HepG2 (cell line): ENCODE results near the gene RHBG. TPM values are rescaled to one million over a fixed set of nuclear protein-coding genes. Genes with fewer than 3 reads are reported as not detected.

ENCODE experiments used
- ATAC-seq: fragments of 200-7000 bp; cut with Tn5 transposase; 3 replicates; pipeline ENCODE4 v1.9.1; 2020; ENCODE audit warnings: mild to moderate bottlenecking, moderate library complexity
- BruUV-seq: library from RNA; stranded (reverse); fragments of 400-500 nt; replicated peaks from 2 replicates; lab custom pipeline; 2021; lab: Mats Ljungman, UMichigan
- CTCF ChIA-PET: fragments of 300-600 bp; formaldehyde crosslinking; extraction: SDS; loops from one replicate; lab custom pipeline; 2021; ENCODE audit warnings: low total read pairs, inconsistent platforms, low intra/inter-chr PET ratio; lab: Yijun Ruan, JAX
- POLR2A ChIA-PET: fragments of 350-600 bp; sonication (Branson Sonifier 250); formaldehyde crosslinking; loops from one replicate; lab custom pipeline; 2020; ENCODE audit warnings: antibody characterized with exemption, inconsistent platforms; lab: Yijun Ruan, JAX
- DNase-seq: peaks from one replicate; pipeline ENCODE4 v3.0.0-alpha.2; 2015; ENCODE audit warnings: low spot score
- FAIRE-seq: peaks from 3 replicates; lab custom pipeline; 2011; peaks lifted over from hg19 to GRCh38; lab: Jason Lieb, UNC
- H2AFZ ChIP-seq: one replicate; pipeline ENCODE4 v1.6.1; 2011; ENCODE audit warnings: low read length, inconsistent platforms
- H3K27ac ChIP-seq: fragments of 300-600 bp; 3 replicates; pipeline ENCODE4 v1.8.0; 2011; ENCODE audit warnings: mixed run types, mild to moderate bottlenecking, mixed read lengths, low read length, inconsistent platforms; ENCODE audit not compliant: insufficient read depth; ENCODE audit errors: extremely low read length
- H3K27me3 ChIP-seq, 2 experiments: fragments of 200-600 bp in 1 of 2; 2 replicates in 1 of 2; 3 replicates in 1 of 2; pipeline versions ENCODE4 v1.6.0 to v1.8.0; 2011; ENCODE audit warnings: low read length in 2 of 2, mild to moderate bottlenecking in 2 of 2, moderate library complexity in 2 of 2, inconsistent platforms in 1 of 2; ENCODE audit not compliant: insufficient read depth in 2 of 2, control insufficient read depth in 1 of 2
- H3K36me3 ChIP-seq, 2 experiments: fragments of 200-600 bp in 1 of 2; replicated peaks in 1 of 2; 2 replicates in 1 of 2; 3 replicates in 1 of 2; pipeline versions ENCODE4 v1.5.1 to v1.8.0; 2011; ENCODE audit warnings: low read length in 2 of 2, inconsistent platforms in 1 of 2; ENCODE audit not compliant: insufficient read depth in 2 of 2, control insufficient read depth in 1 of 2
- H3K4me1 ChIP-seq: 2 replicates; pipeline ENCODE4 v1.5.1; 2012; ENCODE audit warnings: low read length, inconsistent platforms; ENCODE audit not compliant: insufficient read depth
- H3K4me2 ChIP-seq: 2 replicates; pipeline ENCODE4 v1.6.0; 2011; ENCODE audit warnings: low read depth, low read length, inconsistent platforms
- H3K4me3 ChIP-seq, 3 experiments: fragments of 200-600 bp in 1 of 3; sonication (generic), shearing (Covaris generic) in 1 of 3; replicated peaks in 1 of 3; 2 replicates each; pipeline ENCODE4 v1.5.1; 2011 to 2016; ENCODE audit warnings: low read length in 3 of 3, inconsistent platforms in 2 of 3, low read depth in 2 of 3, mild to moderate bottlenecking in 2 of 3, control low read depth in 1 of 3, mixed read lengths in 1 of 3; ENCODE audit not compliant: insufficient read depth in 1 of 3
- H3K79me2 ChIP-seq: one replicate; pipeline ENCODE4 v1.6.1; 2011; ENCODE audit warnings: low read length, inconsistent platforms; ENCODE audit not compliant: insufficient read depth
- H3K9ac ChIP-seq: 2 replicates; pipeline ENCODE4 v1.6.0; 2011; ENCODE audit warnings: mild to moderate bottlenecking, low read depth, low read length, inconsistent platforms; ENCODE audit not compliant: insufficient read depth
- H3K9me3 ChIP-seq: 2 replicates; pipeline ENCODE4 v1.5.1; 2012; ENCODE audit warnings: mild to moderate bottlenecking, low read length
- H4K20me1 ChIP-seq: 2 replicates; pipeline ENCODE4 v1.6.0; 2011; ENCODE audit warnings: inconsistent platforms, mild to moderate bottlenecking, low read length, moderate library complexity; ENCODE audit not compliant: insufficient read depth
- EHMT2 ChIP-seq: fragments of 200-600 bp; sonication (generic); IDR thresholded peaks from 2 replicates; pipeline ENCODE4 v1.7.0; 2017; ENCODE audit warnings: antibody characterized with exemption, low read depth, low read length, borderline replicate concordance
- KLF9 ChIP-seq: IDR thresholded peaks from 2 replicates; pipeline ENCODE4 v1.6.1; 2016; ENCODE audit warnings: low read depth
- NFATC3 ChIP-seq: sonication (generic); formaldehyde crosslinking; IDR thresholded peaks from 2 replicates; pipeline ENCODE4 v1.5.1; 2020; ENCODE audit warnings: mild to moderate bottlenecking, missing genetic modification reagents
- PRPF4 ChIP-seq: fragments of 200-400 bp; formaldehyde crosslinking; IDR thresholded peaks from 2 replicates; pipeline ENCODE4 v1.6.1; 2016; ENCODE audit warnings: low read length, low read depth; ENCODE audit not compliant: poor library complexity, severe bottlenecking
- SIN3A ChIP-seq: IDR thresholded peaks from 2 replicates; pipeline ENCODE4 v1.6.1; 2011; ENCODE audit warnings: low read depth, mild to moderate bottlenecking, control low read depth, low read length, borderline replicate concordance
- SIX1 ChIP-seq: sonication (generic); formaldehyde crosslinking; IDR thresholded peaks from 2 replicates; pipeline ENCODE4 v1.4.0; 2020; ENCODE audit warnings: missing genetic modification reagents, borderline replicate concordance
- THAP7 ChIP-seq: sonication (generic); formaldehyde crosslinking; IDR thresholded peaks from 2 replicates; pipeline ENCODE4 v1.8.1; 2023; ENCODE audit warnings: mild to moderate bottlenecking, missing genetic modification reagents
- THRA ChIP-seq: sonication (generic); formaldehyde crosslinking; IDR thresholded peaks from 2 replicates; pipeline ENCODE4 v1.4.0; 2020; ENCODE audit warnings: missing genetic modification reagents, borderline replicate concordance
- TRIM24 ChIP-seq: sonication (generic); formaldehyde crosslinking; IDR thresholded peaks from 2 replicates; pipeline ENCODE4 v1.8.0; 2022; ENCODE audit warnings: mild to moderate bottlenecking, missing genetic modification reagents
- WGBS: methylation state at CpG from one replicate; pipeline ENCODE4 v1.1.6; 2017; ENCODE audit warnings: low lambda C conversion rate; 5-methylcytosine and 5-hydroxymethylcytosine counted together
- in situ Hi-C: cut with HindIII; loops from 2 replicates; pipeline ENCODE4 v1.10.0; 2017; ENCODE audit warnings: low pct_unique_long_range_greater_than_20kb; ENCODE audit not compliant: extremely low pct_ligation_motif_present
- intact Hi-C: fragments of 100-400 bp; cut with micrococcal nuclease; formaldehyde crosslinking; loops from one replicate; pipeline ENCODE4 v1.10.0; 2022; ENCODE audit not compliant: unreplicated experiment
- polyA plus RNA-seq, 8 experiments: library from polyadenylated mRNA; depleted of rRNA in 3 of 8; stranded (reverse) in 7 of 8; unstranded in 1 of 8; fragments of >200 nt; fragmentation: Illumina TruSeq in 4 of 8; extraction: Trizol in 4 of 8; gene quantifications; 2 replicates each; pipeline versions ENCODE4 v1.2.1 to v1.2.3, GENCODE V29; 2011 to 2016; ENCODE audit warnings: low read depth in 4 of 8, missing spikeins in 1 of 8, mixed read lengths in 1 of 8; ENCODE audit not compliant: insufficient read depth in 1 of 8
- total RNA-seq, 5 experiments: library from RNA; depleted of rRNA; stranded (reverse); fragments of >200 nt; fragmentation: Illumina TruSeq; extraction: Trizol; gene quantifications; 2 replicates each; pipeline ENCODE4 v1.2.3, GENCODE V29; 2016; ENCODE audit warnings: low read depth in 1 of 5

Gene RHBG
- total and polyA plus RNA-seq, 2 of the 13 experiments (the other 11 are each of a cell fraction or from before 2014, with no cell fraction given): 61.8 to 73.5 TPM

- no peak for TF ChIP-seq KLF9 (CRISPR knock-in tag)
- TF ChIP-seq TRIM24: no peak
- TF ChIP-seq PRPF4: no peak
- TF ChIP-seq THRA (CRISPR knock-in tag): no peak
- TF ChIP-seq, all 625 proteins: peak for 0
These were observed 40.4 kb downstream of the RHBG start (continued) for GRCh38 chr1:156409439-156409838.

- ChIA-PET CTCF (no interaction called here), POLR2A (no interaction called here)
- H3K9me3 ChIP-seq: no peaks in the 10 kb centered on the region
- in situ Hi-C loops: no loop called here
- H3K4me3 ChIP-seq: no peak overlapping the region
- no peak overlapping the region for H3K4me2 ChIP-seq
- ATAC-seq (no peak), DNase-seq (no peak)
- H3K27ac ChIP-seq: no peak overlapping the region
- H3K4me1 ChIP-seq: no peaks in the 10 kb centered on the region
- BruUV-seq: no TSS peak
- peaks cover 6 to 63% of the 10 kb centered on the region in 2 experiments; a peak in 4 of 5 replicates for H3K27me3 ChIP-seq
- no peak for TF ChIP-seq SIN3A
- no peak for TF ChIP-seq THAP7 (CRISPR knock-in tag)
- TF ChIP-seq SIX1 (CRISPR knock-in tag): no peak
- TF ChIP-seq EHMT2: no peak
- TF ChIP-seq NFATC3 (CRISPR knock-in tag): no peak
- TF ChIP-seq, all 625 proteins: peak for 0
- intact Hi-C loops: no loop called here
- H3K79me2 ChIP-seq: no peaks in the 10 kb centered on the region
- H4K20me1 ChIP-seq: no peaks in the 10 kb centered on the region
- H2AFZ ChIP-seq: no peak overlapping the region
- no peak for FAIRE-seq
- no peak overlapping the region for H3K9ac ChIP-seq
- WGBS: 24% methylated on average over 4 of the region's 4 CpGs
- H3K36me3 ChIP-seq: no peaks in the 10 kb centered on the region
These were observed 41.2 kb downstream of the RHBG start for GRCh38 chr1:156410238-156410637.
